SIG-M5 treated with dmso at 0.1 percent for 504 hours (cell line): ENCODE results near the gene ATMIN.
A peak's percentile ranks its signal among the peaks of the same experiment; 100 is the strongest.

ENCODE experiments used
- DNase-seq: peaks from one replicate; lab custom pipeline; 2025; ENCODE audit not compliant: unreplicated experiment; lab: John Stamatoyannopoulos, UW

ATMIN gene

DNA sequence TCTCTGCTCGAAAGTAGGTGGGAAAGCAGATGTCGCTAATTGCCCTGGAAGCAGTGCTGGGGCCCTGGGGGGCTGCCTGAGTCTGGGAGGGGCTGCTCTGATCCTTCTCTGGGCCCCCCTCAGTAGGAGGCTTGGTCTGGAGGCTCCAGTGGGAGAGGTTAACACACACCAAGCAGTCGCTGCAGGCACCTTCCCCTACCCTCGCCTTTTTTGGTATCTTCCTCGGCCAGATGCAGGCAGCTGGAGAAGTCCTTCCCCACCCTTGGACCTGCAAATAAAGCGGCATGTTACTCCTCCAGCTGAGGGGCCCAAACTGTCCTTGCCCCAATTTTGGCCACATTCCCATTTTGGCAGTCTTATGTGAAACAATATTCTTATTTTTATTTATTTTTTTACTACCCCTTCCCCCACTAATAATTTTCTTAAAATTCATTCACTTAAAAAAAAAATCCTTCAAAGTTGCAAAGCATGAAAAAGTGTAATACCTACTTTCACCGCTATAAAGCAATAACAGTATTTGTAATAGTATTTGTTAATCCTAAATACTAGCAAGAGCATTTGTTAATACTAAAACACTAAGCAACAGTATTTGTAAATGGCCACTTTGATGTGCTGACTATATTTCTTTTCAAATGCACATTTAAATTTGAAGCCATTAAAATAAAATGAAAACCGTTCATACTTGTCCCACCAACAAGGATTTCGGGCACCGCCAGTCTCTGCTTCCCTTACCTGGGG is 26.4 kb downstream of the ATMIN start:
- no peak for DNase-seq

DNA sequence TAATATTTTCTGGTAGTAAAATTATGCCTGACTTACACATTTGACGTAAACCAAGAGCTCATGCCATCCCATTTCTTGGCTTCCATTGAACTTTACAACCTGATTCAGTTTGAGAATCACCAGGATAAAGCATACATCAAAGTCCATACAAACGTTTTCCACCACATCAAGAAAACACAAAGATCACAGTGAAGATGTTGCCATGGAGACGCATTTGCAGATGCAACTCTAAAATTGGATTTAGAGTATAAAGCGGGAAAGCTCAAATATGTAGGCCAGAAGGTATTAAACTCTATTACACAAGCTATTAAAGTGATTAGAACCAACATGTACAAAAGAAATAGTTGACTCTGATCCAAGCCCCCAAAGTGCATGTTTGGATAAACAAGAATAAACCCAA is 31.0 kb downstream of the ATMIN start:
- no peak for DNase-seq

DNA sequence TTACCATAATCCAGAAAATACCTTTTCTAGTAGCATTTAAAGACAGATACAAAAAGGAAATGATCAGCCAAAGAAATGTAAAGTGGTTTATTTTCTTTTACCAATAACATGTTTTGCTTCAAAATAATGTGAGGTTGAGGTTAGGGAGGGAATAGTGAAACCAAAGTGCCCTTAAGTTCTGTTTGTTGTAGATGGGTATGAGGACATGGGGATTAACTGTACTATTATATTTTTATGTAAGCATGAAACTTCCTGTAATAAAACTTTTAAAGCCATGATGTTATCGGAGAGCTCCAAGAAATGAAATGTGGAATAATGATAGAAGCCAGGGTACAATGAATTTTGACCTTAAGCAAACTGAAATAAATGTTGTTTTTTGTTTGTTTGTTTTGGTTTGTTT is 31.5 kb downstream of the ATMIN start:
- no peak for DNase-seq

DNA sequence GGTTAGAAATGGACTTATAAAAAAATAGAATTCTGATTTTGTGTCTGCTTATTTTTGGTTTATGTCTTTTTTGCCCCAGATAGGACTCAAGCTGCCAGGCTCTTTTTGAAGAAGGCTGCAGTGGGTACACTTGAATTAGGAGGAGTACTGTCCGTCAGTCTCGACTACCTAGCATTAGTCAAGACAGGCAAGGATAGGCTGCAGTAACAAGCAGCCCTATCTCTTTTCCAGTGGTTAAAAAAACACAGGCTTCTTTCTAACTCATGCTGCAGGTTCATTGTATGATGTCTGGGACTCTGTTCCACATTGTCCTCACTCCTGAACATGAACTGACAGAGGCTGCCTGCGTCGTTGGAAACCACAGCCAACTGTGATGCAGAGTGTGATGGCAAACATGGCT is 33.4 kb downstream of the ATMIN start:
- DNase-seq, result no peak

DNA sequence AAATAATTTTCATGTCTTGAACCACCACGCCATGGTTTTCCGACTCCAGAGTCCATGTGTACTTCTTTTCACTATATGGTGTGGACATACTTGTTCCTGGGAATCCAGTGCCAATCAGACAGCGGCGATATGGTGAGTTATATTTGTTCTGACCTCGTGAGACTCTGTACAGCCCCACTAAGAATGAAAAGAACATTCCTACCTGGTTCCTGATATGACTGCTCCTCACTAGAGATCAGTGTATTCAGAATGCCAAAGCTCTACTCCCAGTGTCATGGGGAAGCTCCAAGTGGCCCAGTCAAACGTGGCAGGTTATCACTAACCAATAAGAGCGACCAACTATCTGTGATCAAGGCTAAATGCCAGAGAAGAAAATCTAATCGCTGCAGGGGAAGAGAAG is 35.3 kb downstream of the ATMIN start:
- no peak for DNase-seq

DNA sequence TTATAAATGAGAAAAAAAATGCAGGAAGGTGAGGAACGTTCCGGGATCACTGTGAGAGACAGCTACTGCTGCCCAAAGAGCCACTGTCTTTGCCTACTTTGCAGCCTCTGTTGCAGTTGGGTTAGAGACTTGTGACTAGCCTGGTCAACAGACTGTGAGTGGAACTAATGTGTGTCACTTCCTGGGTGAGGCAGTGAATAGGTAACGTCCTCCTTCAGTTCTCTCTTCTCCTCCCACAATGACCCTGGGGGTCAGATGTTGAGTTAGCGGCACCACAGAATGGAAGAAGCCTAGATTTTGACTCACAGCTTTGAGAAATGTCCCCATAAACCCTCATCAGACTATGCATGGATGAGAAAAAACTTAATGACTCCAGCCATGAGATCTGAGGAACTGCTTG is 36.2 kb downstream of the ATMIN start:
- no peak for DNase-seq

DNA sequence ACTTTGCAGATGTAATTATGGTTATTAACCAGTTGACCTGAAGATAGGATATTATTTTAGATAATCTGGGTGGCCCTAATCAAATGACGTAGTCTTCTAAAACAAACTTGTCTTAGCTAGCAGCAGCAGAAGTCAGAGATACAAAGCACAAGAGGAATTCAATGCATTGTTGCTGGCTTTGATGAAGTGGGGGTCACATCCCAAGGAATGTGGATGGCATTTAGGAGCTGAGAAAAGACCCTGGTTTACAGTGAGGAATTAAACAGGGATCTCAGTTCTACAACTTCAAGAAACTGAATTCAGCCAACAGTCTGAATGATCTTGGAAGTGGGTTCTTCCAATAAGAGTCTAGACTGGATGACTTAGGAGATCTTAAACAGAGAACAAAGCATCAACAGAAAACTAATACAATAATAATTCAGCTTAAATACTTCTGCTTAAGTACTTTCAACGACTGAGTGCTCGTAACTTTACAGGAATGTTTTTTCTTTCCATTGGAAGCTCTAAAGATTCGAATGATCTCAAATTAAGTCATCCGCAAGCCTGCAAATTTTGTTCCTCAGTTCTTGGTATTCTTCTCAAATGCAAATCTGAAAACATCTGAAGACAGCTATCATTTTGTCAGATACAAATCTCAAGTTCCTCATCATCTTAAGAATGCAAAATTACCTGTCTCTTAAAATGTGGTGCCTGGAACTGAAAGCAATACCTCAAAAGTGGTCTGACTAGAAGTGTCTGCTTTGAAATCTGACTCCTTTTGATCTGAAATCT is 38.1 kb downstream of the ATMIN start:
- no peak for DNase-seq

DNA sequence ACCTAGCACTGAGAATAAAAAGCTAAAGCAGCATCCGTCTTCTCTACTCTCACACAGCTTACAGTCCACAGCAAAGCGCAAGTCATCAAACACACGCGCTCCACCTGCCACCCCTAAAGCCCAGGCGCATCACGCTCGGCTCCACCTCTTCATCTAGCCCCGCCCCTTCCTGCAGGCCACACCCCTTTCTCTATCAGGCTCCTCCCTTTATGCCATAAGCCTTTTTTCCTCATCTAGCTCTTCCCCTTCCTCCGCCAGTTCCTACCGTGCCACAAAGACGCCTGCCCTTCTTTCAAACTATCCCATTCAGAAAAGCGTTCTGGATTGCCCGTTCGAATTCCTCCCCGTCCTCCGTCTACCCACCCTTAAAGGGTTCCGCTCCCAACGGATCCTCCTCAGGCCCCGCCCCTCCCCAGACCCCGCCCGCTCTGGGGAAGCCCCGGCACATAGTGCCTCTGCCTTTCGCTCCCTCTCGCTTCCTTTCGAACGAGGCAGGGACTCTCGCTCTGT is 41.0 kb downstream of the ATMIN start:
- DNase-seq, result peak; percentile 83

DNA sequence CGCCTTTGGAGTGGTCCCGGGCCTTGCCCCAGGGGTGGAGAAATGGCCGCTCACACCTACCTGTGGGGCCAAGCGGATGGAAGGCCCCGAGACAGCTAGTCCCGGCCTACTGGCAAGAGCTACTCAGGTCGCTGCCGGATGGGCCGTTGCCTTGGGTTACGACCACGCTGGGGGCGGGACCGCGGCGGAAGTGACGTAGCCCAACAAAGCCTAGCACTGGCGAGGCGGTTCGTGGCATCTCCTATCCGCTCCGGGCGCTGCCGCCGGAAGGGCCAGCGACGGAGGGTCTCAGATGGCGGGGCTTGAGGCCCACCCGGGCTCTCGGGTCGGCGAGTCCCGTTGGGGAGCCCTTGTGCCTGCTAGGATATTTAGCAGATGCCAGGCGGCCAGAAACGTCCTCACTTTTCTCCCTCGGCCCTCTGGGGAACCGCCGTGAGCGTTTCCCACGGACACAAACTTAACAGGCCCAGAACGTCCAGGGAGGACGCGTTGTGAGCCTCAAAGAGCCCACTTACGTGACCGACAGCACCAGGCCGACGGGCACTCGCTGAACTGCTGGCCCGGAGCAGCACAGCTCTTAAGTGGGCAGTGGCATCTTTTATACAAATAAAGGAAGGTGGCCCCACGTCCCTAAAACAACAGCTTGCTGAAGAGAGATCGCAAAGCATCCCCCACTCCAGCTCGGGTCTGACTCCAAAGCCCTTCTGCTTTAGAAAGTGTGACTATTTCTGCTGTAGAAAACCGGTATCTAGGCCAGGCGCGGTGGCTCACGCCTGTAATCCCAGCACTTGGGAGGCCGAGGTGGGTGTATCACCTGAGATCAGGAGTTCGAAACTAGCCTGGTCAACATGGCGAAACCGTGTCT is 41.7 kb downstream of the ATMIN start, which contains the start of gene C16orf46:
Gene C16orf46, minus strand, starts transcription at position 163 of the 865 bp plus-strand sequence. CDS start 13,283 bp downstream, outside the sequence.
- peak; percentile 87 for DNase-seq

DNA sequence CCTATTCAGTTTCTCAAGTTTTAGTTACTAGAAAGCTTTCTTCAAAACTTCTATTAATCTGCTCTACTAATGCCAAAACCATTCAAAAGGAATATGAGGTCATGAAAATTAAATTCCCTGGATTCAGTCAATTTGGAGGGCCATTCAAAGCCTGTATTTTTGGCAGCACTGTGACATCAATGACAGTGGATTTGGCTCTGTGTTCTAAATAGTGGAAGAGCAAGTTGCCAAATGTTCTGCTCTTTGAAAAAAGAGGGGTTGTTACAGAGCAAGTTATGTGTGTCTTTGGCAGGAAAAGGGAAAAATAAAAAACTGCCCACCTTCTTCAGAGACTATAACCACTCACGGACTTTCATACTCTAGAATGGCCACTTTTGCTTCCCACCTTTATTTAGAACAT is 44.6 kb downstream of the ATMIN start:
- no peak for DNase-seq

DNA sequence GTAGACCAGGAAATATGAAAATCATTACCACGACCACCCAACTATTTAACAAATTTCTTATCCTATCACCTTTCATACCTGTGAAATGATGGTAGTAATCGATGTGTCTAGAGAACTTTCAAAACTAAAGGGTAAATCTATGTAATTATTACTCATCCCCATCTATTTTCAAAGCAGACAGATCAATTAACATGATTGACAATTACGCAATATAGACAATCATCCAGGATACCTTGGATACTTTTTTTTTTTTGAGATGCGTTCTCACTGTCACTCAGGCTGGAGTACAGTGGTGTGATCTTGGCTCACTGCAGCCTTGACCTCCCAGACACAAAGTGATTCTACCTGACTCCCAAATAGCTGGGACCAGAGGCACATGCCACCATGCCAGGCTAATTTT is 45.4 kb downstream of the ATMIN start:
- no peak for DNase-seq

DNA sequence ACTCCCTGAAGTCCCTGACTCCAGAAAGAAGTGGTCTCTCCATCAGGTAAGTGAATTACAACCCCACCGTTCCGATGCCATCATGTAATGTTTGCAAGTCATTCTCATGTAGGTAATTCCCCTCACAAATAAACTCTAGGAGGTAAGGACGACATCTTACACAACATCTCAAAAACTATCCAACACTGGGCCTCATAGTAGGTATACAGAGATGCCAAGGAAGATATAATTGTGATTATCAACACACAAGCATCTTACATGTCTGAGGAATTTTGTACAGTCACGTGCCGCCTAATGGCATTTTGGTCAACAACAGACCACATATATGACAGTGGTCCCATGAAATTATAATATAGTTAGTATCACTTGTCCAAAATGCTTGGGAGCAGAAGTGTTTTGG is 53.2 kb downstream of the ATMIN start:
- DNase-seq, result no peak

DNA sequence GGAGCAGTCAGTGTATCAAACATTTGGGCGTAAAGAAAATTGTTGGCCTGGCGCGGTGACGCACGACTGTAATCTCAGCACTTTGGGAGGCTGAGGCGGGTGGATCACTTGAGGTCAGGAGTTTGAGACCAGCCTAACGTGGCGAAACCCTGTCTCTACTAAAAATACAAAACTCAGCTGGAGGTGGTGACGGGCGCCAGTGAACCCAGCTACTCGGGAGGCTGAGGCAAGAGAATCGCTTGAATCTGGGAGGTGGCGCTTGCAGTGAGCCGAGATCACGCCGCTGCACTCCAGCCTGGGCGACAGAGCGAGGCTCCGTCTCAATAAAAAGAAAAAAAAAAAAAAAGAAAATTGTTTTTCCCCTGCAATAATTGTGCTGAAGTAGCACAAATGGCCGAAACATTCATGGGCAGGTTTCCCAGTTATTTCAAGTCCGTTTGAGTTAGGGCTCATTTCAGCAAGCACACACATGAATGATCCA is 59.2 kb downstream of the ATMIN start:
- no peak for DNase-seq

DNA sequence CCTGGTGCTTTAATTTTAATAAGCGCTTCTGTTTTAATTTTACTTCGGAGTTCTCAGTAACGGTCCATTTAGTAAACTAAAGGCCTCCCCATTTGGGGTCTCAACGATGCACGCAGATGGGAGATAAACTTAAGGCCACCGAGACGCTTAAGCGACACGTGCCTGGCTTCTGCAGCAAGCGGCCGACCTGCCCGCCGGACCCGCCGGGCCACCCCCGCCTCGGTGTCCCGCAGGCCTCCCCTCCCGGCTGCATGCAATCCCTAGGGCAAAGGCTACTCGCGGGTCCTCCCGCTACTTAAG is 60.0 kb downstream of the ATMIN start:
- DNase-seq, result no peak

DNA sequence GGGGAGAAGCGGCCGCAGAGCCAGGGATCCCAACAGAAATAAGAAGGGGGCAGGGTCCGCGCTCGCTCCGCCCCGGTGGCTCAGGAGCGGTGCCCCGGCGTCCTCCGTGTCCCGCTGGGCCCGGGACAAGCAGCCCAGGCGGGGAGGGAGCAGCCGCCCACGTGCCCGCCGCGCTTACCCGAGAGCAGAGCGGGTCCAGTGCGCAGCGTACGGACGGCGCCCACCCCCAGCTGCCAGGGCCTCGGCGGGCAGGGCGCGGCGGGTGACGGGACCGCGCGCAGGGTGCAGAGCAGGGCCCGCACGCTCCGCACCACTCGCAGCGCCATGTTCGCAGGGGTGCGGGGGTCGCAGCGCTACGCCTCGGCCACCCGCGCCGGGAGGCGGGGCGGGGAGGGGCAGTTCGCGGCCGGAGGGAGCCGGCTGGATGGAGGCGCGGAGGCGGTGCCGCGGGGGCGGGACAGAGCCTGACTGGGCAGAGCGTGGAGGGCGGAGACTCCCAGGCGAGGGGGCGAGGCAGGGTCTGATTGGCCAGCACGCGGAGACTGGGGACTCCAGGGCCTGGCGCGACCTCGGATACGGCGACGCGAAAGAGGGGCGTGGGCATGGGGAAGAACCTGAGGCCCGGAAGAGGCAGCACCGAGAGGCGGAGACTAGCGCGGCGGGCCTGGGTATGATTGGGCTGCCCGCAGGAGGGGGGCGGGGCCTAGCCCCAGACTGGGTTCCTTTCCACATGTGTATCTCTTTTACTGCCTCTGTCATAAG is 60.5 kb downstream of the ATMIN start, which contains the start of gene GCSH:
Gene GCSH, minus strand, starts transcription at position 443 of the 762 bp plus-strand sequence. Its CDS starts 117 bp downstream, at position 326.
- peak; percentile 97 for DNase-seq

DNA sequence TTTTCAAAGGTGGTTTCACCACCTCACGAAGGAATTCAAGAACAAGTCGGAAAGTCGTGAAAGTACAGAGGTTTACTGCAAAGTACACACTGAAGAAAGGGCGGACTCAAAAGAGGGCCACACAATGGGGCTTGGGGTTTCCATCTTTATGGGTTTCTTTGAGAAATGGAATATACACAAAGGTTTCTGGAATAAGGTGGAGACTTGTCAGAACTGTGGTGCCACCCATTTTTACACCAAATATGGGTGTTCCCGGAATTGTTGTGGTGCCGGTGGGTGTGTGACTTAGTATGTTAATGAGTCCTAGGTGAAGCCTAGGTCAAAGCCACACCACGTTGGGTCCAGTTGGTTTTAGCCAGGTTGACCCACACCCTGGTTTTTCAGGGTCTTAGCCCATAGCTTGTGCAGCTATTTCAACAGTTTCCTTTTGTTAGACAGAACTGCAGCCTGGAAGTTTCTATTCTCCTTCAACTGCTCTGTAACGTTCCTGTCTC is 61.1 kb downstream of the ATMIN start:
- peak; percentile 73 for DNase-seq
